ENCODE data around the gene FXYD7. TPM values are rescaled to one million over a fixed set of nuclear protein-coding genes. Genes with fewer than 3 reads are reported as not detected.

FXYD7 gene
- total and polyA plus RNA-seq, 2 experiments from 2014 or later, result 0.22 to 0.27 TPM

DNA sequence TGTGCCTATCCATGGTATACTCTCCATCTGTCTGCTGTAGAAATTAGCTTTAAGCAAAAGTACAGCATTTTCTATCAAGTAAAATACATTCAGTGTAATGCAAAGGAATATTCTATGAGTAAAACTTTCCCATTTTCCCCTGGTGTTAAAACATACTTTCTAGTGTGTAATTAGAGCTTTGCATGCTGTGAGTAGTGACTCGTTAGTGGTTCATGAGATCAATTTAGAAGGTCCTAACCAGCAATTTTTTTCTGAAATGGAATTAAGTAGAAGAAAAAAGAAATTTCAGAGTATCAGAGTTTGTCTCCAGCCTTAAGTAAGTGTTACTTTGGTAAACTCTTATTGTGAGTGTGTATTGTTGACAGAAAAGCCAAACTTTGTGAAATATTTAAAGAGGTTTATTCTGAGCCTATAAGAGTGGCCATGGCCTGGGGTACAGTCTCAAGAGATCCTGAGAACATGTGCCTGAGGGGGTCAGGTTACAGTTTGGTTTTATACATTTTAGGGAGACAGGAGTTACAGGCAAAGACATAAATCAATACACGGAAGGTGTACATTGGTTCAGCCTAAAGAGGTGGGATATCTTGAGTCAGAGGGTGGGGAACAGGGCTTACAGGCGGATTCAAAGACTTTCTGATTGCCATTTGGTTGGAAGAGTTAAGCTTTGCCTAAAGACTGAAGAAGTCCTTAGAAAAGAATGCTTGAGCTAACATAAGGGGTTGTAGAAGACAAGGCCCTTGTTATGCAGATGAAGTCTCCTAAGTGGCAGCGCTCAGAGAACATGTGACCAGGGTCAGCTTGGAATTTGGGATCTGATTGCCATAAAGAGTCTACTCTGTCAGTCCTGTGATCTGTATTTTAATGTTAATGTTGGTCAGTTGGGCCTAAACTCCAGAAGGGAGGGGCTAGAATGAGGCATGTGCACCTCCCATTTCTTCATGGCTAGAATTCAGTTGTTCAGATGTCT, 60.0 kb downstream of the FXYD7 start:
- Histone ChIP-seq H2AFZ (no peak overlapping the region), H3K79me2 (no peaks in the 10 kb centered on the region), H3K4me2 (no peak overlapping the region), H3K9me2 (replicated peaks; ENCODE audit: insufficient read depth) (no peaks in the 10 kb centered on the region), H3K9me3 (ENCODE audit: low read depth) (no peaks in the 10 kb centered on the region), H4K20me1 (ENCODE audit: insufficient read depth, poor library complexity, severe bottlenecking) (no peaks in the 10 kb centered on the region), H3K4me1 (ENCODE audit: insufficient read depth) (no peaks in the 10 kb centered on the region), H3K27me3 (no peaks in the 10 kb centered on the region), H3K4me3 (no peak overlapping the region), H3K36me3 (replicated peaks; ENCODE audit: insufficient read depth, low read depth) (no peaks in the 10 kb centered on the region), H3K27ac (no peak overlapping the region)
- WGBS (ENCODE audit: low lambda C conversion rate, missing lambda C conversion rate), result 63% methylated on average over 4 of the region's 4 CpGs
- TF ChIP-seq EZH2 (IDR thresholded peaks at IDR 0.05; ENCODE audit: borderline replicate concordance) (no peak), EZH2phosphoT487 (IDR thresholded peaks at IDR 0.05; ENCODE audit: low read depth, severe bottlenecking, unreplicated experiment) (no peak)
- TF ChIP-seq, protein P1, sequence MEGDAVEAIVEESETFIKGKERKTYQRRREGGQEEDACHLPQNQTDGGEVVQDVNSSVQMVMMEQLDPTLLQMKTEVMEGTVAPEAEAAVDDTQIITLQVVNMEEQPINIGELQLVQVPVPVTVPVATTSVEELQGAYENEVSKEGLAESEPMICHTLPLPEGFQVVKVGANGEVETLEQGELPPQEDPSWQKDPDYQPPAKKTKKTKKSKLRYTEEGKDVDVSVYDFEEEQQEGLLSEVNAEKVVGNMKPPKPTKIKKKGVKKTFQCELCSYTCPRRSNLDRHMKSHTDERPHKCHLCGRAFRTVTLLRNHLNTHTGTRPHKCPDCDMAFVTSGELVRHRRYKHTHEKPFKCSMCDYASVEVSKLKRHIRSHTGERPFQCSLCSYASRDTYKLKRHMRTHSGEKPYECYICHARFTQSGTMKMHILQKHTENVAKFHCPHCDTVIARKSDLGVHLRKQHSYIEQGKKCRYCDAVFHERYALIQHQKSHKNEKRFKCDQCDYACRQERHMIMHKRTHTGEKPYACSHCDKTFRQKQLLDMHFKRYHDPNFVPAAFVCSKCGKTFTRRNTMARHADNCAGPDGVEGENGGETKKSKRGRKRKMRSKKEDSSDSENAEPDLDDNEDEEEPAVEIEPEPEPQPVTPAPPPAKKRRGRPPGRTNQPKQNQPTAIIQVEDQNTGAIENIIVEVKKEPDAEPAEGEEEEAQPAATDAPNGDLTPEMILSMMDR (IDR thresholded peaks at IDR 0.05; ENCODE audit: poor library complexity), result no peak
- no peak for DNase-seq (ENCODE audit: low spot score)

Small RNAs within 50 kb of the gene (small RNA-seq; reads per million reads assigned to genes)
- gene AC020907.2, result not detected

Other genes with a start within 250 kb of the FXYD7 start
- gene ZNF30, start 216.4 kb upstream of the FXYD7 start, total RNA-seq, result 3.0 and 3.2 TPM in 2 replicates
- gene ZNF30, start 216.4 kb upstream of the FXYD7 start, polyA plus RNA-seq, result 1.1 and 1.2 TPM in 2 replicates
- gene ZNF792, start 179.0 kb upstream of the FXYD7 start, total RNA-seq, result 9.5 and 10.6 TPM in 2 replicates
- 3.5 and 3.6 TPM in 2 replicates for gene ZNF792, start 179.0 kb upstream of the FXYD7 start, polyA plus RNA-seq
- gene GRAMD1A, start 142.9 kb upstream of the FXYD7 start, total RNA-seq, result 34.8 and 35.4 TPM in 2 replicates
- gene GRAMD1A, start 142.9 kb upstream of the FXYD7 start, polyA plus RNA-seq, result 80.2 and 92.4 TPM in 2 replicates
- gene SCN1B, start 112.8 kb upstream of the FXYD7 start, total RNA-seq, result 0.20 and 0.60 TPM in 2 replicates
- 2.5 and 3.1 TPM in 2 replicates for gene SCN1B, start 112.8 kb upstream of the FXYD7 start, polyA plus RNA-seq
- 150 and 162 TPM in 2 replicates for gene HPN, start 101.5 kb upstream of the FXYD7 start, total RNA-seq
- gene HPN, start 101.5 kb upstream of the FXYD7 start, polyA plus RNA-seq, result 206 and 241 TPM in 2 replicates
- 225 and 235 TPM in 2 replicates for gene FXYD3, start 27.4 kb upstream of the FXYD7 start, total RNA-seq
- 491 and 542 TPM in 2 replicates for gene FXYD3, start 27.4 kb upstream of the FXYD7 start, polyA plus RNA-seq
- gene LGI4, start 8.2 kb upstream of the FXYD7 start, total RNA-seq, result 2.4 and 6.3 TPM in 2 replicates
- 5.2 and 8.8 TPM in 2 replicates for gene LGI4, start 8.2 kb upstream of the FXYD7 start, polyA plus RNA-seq
- gene FXYD1, start 4.4 kb upstream of the FXYD7 start, total RNA-seq, result 2.9 and 7.5 TPM in 2 replicates
- 18.5 and 22.0 TPM in 2 replicates for gene FXYD1, start 4.4 kb upstream of the FXYD7 start, polyA plus RNA-seq
- gene FXYD5, start 11.5 kb downstream of the FXYD7 start, total RNA-seq, result 36.4 and 42.8 TPM in 2 replicates
- 81.1 and 90.2 TPM in 2 replicates for gene FXYD5, start 11.5 kb downstream of the FXYD7 start, polyA plus RNA-seq
- 0.56 TPM in 1 of 2 replicates, not detected in the other for gene FAM187B, start 85.5 kb downstream of the FXYD7 start, total RNA-seq
- gene FAM187B, start 85.5 kb downstream of the FXYD7 start, polyA plus RNA-seq, result not detected in 2 replicates
- 89.9 and 113 TPM in 2 replicates for gene LSR, start 105.7 kb downstream of the FXYD7 start, total RNA-seq
- gene LSR, start 105.7 kb downstream of the FXYD7 start, polyA plus RNA-seq, result 255 and 296 TPM in 2 replicates
- gene USF2, start 125.7 kb downstream of the FXYD7 start, total RNA-seq, result 55.6 and 61.4 TPM in 2 replicates
- 30.2 and 35.0 TPM in 2 replicates for gene USF2, start 125.7 kb downstream of the FXYD7 start, polyA plus RNA-seq
- gene HAMP, start 139.3 kb downstream of the FXYD7 start, total RNA-seq, result 5.1 and 7.0 TPM in 2 replicates
- 49.3 and 55.8 TPM in 2 replicates for gene HAMP, start 139.3 kb downstream of the FXYD7 start, polyA plus RNA-seq
- 2.8 TPM in 1 of 2 replicates, not detected in the other for gene MAG, start 148.9 kb downstream of the FXYD7 start, total RNA-seq
- 0.47 and 0.81 TPM in 2 replicates for gene MAG, start 148.9 kb downstream of the FXYD7 start, polyA plus RNA-seq
- gene CD22, start 185.9 kb downstream of the FXYD7 start, total RNA-seq, result 1.6 and 3.5 TPM in 2 replicates
- gene CD22, start 185.9 kb downstream of the FXYD7 start, polyA plus RNA-seq, result 1.9 TPM in 1 of 2 replicates, not detected in the other
- gene FFAR1, start 204.6 kb downstream of the FXYD7 start, total RNA-seq, result not detected in 2 replicates
- gene FFAR1, start 204.6 kb downstream of the FXYD7 start, polyA plus RNA-seq, result not detected in 2 replicates
- gene FFAR3, start 215.2 kb downstream of the FXYD7 start, total RNA-seq, result 0.80 and 1.6 TPM in 2 replicates
- gene FFAR3, start 215.2 kb downstream of the FXYD7 start, polyA plus RNA-seq, result 2.4 TPM in 1 of 2 replicates, not detected in the other
- not detected in 2 replicates for gene GPR42, start 227.8 kb downstream of the FXYD7 start, total RNA-seq
- 0.17 TPM in 1 of 2 replicates, not detected in the other for gene GPR42, start 227.8 kb downstream of the FXYD7 start, polyA plus RNA-seq